Mammary epithelial cell (primary cell): ENCODE measurements around the gene DGKQ.

Experiments
- EZH2 ChIP-seq: IDR thresholded peaks from 2 replicates; pipeline ENCODE4 v1.6.1; 2012; ENCODE audit warnings: low read length, inconsistent platforms, borderline replicate concordance
- TF ChIP-seq, protein P1 (sequence below), 2 donors: IDR thresholded peaks in 1 of 2; conservative IDR thresholded peaks in 1 of 2; 2 replicates each; pipeline ENCODE4 v1.5.1; 2011 to 2012; ENCODE audit warnings: inconsistent platforms in 2 of 2, low read length in 2 of 2, mild to moderate bottlenecking in 2 of 2, control low read depth in 1 of 2, low read depth in 1 of 2; ENCODE audit not compliant: insufficient read depth in 1 of 2; ENCODE audit errors: extremely low read depth in 1 of 2

DNA sequence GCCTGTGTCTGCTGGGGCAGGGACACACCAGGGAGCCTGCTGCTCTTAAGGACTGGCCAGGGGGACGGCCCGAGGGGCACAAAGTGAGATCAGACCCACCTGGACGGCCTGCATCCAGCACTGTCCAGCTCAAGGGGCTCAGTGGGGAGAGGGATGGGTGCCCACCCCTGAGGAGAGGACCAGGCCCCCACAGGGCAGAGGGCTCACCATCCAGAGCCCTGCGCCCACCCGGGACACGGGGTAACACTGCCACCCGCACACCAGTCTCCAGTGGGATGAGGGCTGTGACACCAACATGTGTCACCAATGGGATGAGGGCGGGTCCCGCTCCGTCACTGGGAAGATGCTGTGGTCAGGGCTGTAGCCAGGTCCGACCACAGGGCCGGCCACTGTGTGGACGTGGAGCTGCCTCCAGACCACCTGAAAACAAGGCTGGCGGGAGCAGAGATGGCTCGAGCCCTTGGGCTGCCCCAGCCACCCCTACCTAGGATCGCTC lies 13.2 kb downstream of the DGKQ start:
- TF ChIP-seq, protein P1, sequence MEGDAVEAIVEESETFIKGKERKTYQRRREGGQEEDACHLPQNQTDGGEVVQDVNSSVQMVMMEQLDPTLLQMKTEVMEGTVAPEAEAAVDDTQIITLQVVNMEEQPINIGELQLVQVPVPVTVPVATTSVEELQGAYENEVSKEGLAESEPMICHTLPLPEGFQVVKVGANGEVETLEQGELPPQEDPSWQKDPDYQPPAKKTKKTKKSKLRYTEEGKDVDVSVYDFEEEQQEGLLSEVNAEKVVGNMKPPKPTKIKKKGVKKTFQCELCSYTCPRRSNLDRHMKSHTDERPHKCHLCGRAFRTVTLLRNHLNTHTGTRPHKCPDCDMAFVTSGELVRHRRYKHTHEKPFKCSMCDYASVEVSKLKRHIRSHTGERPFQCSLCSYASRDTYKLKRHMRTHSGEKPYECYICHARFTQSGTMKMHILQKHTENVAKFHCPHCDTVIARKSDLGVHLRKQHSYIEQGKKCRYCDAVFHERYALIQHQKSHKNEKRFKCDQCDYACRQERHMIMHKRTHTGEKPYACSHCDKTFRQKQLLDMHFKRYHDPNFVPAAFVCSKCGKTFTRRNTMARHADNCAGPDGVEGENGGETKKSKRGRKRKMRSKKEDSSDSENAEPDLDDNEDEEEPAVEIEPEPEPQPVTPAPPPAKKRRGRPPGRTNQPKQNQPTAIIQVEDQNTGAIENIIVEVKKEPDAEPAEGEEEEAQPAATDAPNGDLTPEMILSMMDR (conservative IDR thresholded peaks at IDR 0.05 in 1 of 2, IDR thresholded peaks at IDR 0.05 in 1 of 2; ENCODE audit: extremely low read depth in 1 of 2, insufficient read depth in 1 of 2, low read depth in 1 of 2, low read length in 2 of 2), result no peak
- no peak for TF ChIP-seq EZH2
